Measurements from ENCODE around the gene ANAPC10. TPM values are rescaled to one million over a fixed set of nuclear protein-coding genes. Genes with fewer than 3 reads are reported as not detected.
"Not testable (repeated sequence)": the region's sequence is repeated elsewhere in the genome, so short reads cannot be mapped to it uniquely, and the experiment has no call there.

The ANAPC10 gene
- total and polyA plus RNA-seq, 12 donors: 11.8 to 51.6 (median 19.7) TPM

- Histone ChIP-seq H3K4me1 (replicated peaks in 1 of 2) (no peaks in the 10 kb centered on the region), H3K27me3 (no peaks in the 10 kb centered on the region), H3K36me3 (replicated peaks in 1 of 2) (no peaks in the 10 kb centered on the region), H3K27ac (no peak overlapping the region), H3K4me3 (no peak overlapping the region), H3K9me3 (replicated peaks in 1 of 3) (no peaks in the 10 kb centered on the region)
- WGBS, 4 donors: 71 to 83% (median 79%) methylated on average over 3 of the region's 3 CpGs
- DNase-seq: no peak
- TF ChIP-seq CTCF (IDR thresholded peaks at IDR 0.05) (no peak), POLR2A (IDR thresholded peaks at IDR 0.05) (no peak)
- intact Hi-C loops (cut with DNase I): no loop called here
Observed at GRCh38 chr4:145001635-145002034, 96.4 kb downstream of the ANAPC10 start.

GRCh38 chr4:145000656-145001055 lies 97.3 kb downstream of the ANAPC10 start:
- H3K36me3 ChIP-seq (replicated peaks in 1 of 2); H3K27ac ChIP-seq; intact Hi-C loops (cut with DNase I); H3K9me3 ChIP-seq (replicated peaks in 1 of 3); H3K27me3 ChIP-seq; H3K4me1 ChIP-seq (replicated peaks in 1 of 2); H3K4me3 ChIP-seq; DNase-seq: not testable (repeated sequence)
- WGBS, 4 donors: 93 to 98% (median 95%) methylated on average over 5 of the region's 5 CpGs

DNA sequence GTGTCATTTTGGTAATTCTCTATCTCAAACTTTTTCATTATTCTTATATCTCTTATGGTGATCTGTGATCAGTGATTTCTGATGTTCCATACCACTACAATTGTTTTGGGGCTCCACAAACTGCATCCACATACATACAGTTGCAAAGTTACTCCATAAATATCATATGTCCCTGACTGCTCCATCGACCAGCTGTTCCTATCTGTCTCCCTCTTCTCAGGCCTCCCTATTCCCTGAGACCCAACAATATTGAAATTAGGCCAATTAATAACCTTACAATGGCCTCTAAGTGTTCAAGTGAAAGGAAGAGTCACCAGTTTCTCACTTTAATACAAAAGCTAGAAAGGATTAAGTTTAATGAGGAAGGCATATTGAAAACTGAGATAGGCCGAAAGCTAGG lies 108.7 kb downstream of the ANAPC10 start:
- WGBS, 4 donors: 78 to 97% (median 91%) methylated on average over 2 of the region's 2 CpGs
- no peak for DNase-seq
- H3K4me3 ChIP-seq: no peak overlapping the region
- H3K4me1 ChIP-seq (replicated peaks in 1 of 2): no peaks in the 10 kb centered on the region
- no peaks in the 10 kb centered on the region for H3K9me3 ChIP-seq (replicated peaks in 1 of 3)
- H3K36me3 ChIP-seq (replicated peaks in 1 of 2): no peaks in the 10 kb centered on the region
- H3K27ac ChIP-seq: no peak overlapping the region
- intact Hi-C loops (cut with DNase I): no loop called here
- TF ChIP-seq POLR2A (IDR thresholded peaks at IDR 0.05) (no peak), CTCF (IDR thresholded peaks at IDR 0.05) (no peak)
- H3K27me3 ChIP-seq: no peaks in the 10 kb centered on the region

- DNase-seq: no peak
- H3K27me3 ChIP-seq: no peaks in the 10 kb centered on the region
- H3K27ac ChIP-seq: no peak overlapping the region
- no peaks in the 10 kb centered on the region for H3K9me3 ChIP-seq (replicated peaks in 1 of 3)
- TF ChIP-seq POLR2A (IDR thresholded peaks at IDR 0.05) (no peak), CTCF (IDR thresholded peaks at IDR 0.05) (no peak)
- H3K4me3 ChIP-seq: no peak overlapping the region
- no peaks in the 10 kb centered on the region for H3K36me3 ChIP-seq (replicated peaks in 1 of 2)
- no peaks in the 10 kb centered on the region for H3K4me1 ChIP-seq (replicated peaks in 1 of 2)
- intact Hi-C loops (cut with DNase I): no loop called here
- WGBS, 4 donors: 81 to 93% (median 92%) methylated on average over 1 of the region's 1 CpG
Observed at GRCh38 chr4:144985531-144985930, 112.5 kb downstream of the ANAPC10 start.

- no peak overlapping the region for H3K27ac ChIP-seq
- TF ChIP-seq CTCF (IDR thresholded peaks at IDR 0.05): no peak
- TF ChIP-seq POLR2A (IDR thresholded peaks at IDR 0.05): no peak
- intact Hi-C loops (cut with DNase I): no loop called here
- H3K9me3 ChIP-seq (replicated peaks in 1 of 3): no peaks in the 10 kb centered on the region
- no peak for DNase-seq
- H3K4me1 ChIP-seq (replicated peaks in 1 of 2): no peaks in the 10 kb centered on the region
- H3K4me3 ChIP-seq: no peak overlapping the region
- no peaks in the 10 kb centered on the region for H3K27me3 ChIP-seq
- no peaks in the 10 kb centered on the region for H3K36me3 ChIP-seq (replicated peaks in 1 of 2)
Observed at GRCh38 chr4:144985014-144985413, 113.0 kb downstream of the ANAPC10 start.
